T47D (cell line): ENCODE data around the gene CLIC6.
A peak's percentile ranks its signal among the peaks of the same experiment; 100 is the strongest.

Source experiments
- DNase-seq, 2 experiments: peaks; one replicate each; pipeline versions ENCODE4 v3.0.0 to v3.0.0-alpha.2; 2011 to 2012; ENCODE audit warnings: low read depth in 1 of 2, low spot score in 1 of 2
- JUND ChIP-seq: IDR thresholded peaks from 2 replicates; pipeline ENCODE4 v1.6.1; 2012; ENCODE audit warnings: low read depth
- in situ Hi-C: cut with HindIII; loops from 2 replicates; pipeline ENCODE4 v1.10.0; 2016; ENCODE audit warnings: low sequenced_read_pairs, low pct_unique_long_range_greater_than_20kb

Gene CLIC6

DNA sequence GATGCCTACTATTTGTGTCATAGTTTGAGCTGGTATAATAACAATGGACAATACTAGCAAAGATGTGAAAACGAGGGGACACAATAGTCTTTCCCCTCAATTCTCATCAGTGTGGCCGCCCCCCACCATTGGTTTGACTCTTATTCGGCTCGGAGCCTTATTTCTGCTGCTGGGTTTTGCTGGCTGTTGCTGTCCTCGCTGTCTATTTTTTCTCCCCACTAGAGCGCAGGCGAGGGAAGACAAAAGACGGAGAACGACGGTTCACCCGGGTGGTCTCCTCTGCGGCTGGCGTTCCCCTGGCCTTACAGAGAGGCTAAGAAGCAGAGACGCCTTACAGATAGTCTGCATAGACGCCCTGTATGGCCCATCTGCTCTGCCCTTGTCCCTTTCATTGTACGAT, 19.4 kb downstream of the CLIC6 start:
- TF ChIP-seq JUND = no peak
- in situ Hi-C loops = no loop called here
- no peak for DNase-seq

GRCh38 chr21:34688715-34689114, 19.9 kb downstream of the CLIC6 start:
- in situ Hi-C loops = no loop called here
- no peak for DNase-seq

DNA sequence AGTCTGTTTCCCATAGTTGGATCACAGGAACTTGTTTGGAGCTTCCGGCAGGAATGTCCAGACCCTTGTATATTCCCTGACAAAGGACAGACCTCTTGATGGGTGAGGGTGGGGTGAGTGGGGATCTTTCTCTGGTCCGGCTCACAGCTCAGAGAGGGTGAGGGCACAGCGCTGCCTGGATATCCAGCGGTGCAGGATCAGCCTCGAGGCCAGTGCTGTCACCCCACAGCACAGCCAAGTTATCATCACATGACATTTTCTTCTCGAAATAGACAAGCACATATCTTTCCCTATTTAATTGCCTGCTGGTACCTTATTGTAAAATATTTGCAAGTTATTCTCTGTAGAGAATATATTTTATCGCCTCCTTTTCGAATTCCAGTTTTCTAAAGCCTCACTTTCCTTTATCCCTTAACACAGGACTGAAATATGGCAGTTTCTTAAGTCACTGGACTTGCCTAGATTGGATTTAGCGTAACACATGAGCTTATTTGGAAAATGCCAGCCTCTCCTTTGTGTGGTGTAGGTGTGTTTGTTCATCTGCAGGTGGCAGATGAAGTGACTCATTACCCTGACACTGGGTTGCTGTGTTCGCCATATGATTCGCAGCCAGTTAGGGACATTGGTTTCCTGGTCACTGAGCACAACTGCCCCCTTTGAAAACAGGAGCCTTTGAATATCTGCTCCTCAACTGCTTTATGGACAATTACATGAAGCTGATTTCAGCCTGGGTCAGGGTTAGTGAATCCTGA, 21.4 kb downstream of the CLIC6 start:
- in situ Hi-C loops = no loop called here
- peak; percentile 23 to 88 for DNase-seq

More at GRCh38 chr21:34688715-34689114, 19.9 kb downstream of the CLIC6 start:
- no peak for TF ChIP-seq JUND

GRCh38 chr21:34690793-34691175, 22.0 kb downstream of the CLIC6 start:
- TF ChIP-seq JUND = no peak
- no peak for DNase-seq
- in situ Hi-C loops = no loop called here

More for the DNA sequence above, 21.4 kb downstream of the CLIC6 start:
- no peak for TF ChIP-seq JUND

- in situ Hi-C loops = no loop called here
- DNase-seq = no peak
These were observed 22.7 kb downstream of the CLIC6 start for GRCh38 chr21:34691390-34692032.

DNA sequence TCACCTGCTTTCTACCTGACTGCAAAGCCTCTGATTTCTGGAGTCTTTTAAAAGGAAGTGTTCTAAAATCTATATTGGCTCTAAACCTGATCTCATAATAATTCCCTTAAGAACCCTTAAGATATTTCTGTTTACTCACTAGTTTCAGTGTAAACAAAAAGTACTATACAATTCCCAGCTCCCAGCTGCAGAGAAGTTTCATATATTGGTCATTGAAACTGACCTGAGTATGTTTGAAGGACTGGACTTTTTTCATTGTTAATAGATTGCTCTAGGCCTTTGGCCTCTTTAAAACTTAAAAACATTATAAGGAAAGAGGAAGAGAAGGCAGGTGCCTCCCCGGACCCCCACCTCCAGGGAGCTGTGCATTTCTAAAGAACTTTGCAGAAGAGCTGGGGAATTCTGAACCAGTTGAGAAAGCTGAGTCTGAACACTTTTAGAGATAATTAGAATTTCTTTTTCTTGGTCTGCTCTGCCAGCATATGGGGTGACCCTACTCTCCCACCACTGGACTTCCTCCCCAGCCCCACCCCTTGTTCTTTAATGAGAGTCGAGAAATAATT, 23.7 kb downstream of the CLIC6 start:
- in situ Hi-C loops = no loop called here
- no peak for TF ChIP-seq JUND
- peak in 1 of 2 experiments; percentile 42 for DNase-seq

More at GRCh38 chr21:34691390-34692032, 22.7 kb downstream of the CLIC6 start:
- TF ChIP-seq JUND = no peak

GRCh38 chr21:34693192-34693810, 24.5 kb downstream of the CLIC6 start:
- DNase-seq = peak; percentile 48 to 87
- in situ Hi-C loops = no loop called here
- no peak for TF ChIP-seq JUND

- DNase-seq = peak in 1 of 2 experiments; percentile 91
- TF ChIP-seq JUND = no peak
- in situ Hi-C loops = no loop called here
These were observed 26.6 kb downstream of the CLIC6 start for GRCh38 chr21:34695434-34695833.

DNA sequence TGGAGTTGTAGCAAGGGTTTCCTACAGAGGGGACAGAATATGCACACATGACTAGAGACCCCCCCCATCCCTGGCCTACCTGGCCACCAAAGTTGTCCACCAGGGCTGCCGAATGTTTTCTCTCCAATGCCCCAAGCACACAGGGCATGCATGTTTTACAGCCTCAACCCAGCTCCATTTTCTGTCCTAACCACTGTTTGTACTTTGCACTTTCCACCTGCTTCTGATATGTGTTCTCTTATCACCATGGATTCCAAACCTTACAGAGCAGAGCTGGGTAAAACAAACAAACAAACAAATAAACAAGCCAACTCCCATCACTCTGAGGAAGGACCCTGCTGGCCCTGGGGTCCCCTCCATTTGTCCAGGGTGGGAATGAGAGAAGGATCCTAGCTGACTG, 27.3 kb downstream of the CLIC6 start:
- no peak for DNase-seq
- in situ Hi-C loops = no loop called here
- TF ChIP-seq JUND = no peak

GRCh38 chr21:34697826-34698225, 29.0 kb downstream of the CLIC6 start:
- DNase-seq = no peak
- TF ChIP-seq JUND = no peak
- in situ Hi-C loops = no loop called here

DNA sequence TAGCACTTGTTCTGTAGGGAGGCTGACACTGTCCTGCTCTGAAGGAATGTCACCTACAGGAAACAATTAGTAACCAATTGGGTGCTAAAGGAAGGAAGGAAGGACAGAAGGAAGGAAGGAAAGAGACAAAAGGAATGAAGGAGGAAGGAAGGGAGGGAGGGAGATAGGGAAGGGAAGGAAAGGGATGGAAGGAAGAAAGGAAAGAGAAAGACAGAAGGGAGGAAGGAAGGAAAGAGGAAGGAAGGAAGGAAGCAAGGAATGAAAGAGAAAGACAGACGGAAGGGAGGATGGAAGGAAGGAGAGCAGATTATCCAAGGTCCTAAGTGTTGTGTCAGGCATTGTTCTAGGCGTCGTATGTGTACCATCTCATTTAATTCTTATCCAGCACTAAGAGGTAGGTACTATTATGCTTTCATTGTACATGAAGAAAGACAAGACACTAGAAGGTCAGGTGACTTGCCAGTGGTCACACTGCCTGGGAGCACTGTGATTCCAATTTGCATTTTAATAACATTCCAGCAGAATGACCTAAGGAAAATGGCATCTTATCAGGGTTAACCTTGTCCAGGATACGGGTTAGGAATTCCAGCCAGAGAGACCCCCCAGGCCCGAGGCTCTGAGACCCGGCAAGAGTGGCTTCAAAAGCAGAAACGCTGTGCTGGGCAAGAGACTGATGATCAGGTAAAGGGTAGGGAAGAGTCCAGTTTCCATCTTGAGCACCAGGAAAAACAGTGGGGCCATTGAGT, 29.6 kb downstream of the CLIC6 start:
- in situ Hi-C loops = no loop called here
- TF ChIP-seq JUND = no peak
- DNase-seq = no peak

GRCh38 chr21:34700605-34701004, 31.8 kb downstream of the CLIC6 start:
- in situ Hi-C loops = no loop called here
- no peak for TF ChIP-seq JUND
- DNase-seq = peak in 1 of 2 experiments; percentile 51
